GM23338 (cell line): ENCODE measurements around the gene GTF2A1. TPM values are rescaled to one million over a fixed set of nuclear protein-coding genes. Genes with fewer than 3 reads are reported as not detected.

ENCODE experiments used
- CREB1 ChIP-seq: fragments of 250-450 bp; sonication (Bioruptor Pico); IDR thresholded peaks from 2 replicates; pipeline ENCODE4 v1.5.0; 2020; ENCODE audit warnings: low read depth, mild to moderate bottlenecking, moderate library complexity
- EZH2phosphoT487 ChIP-seq: fragments of 200-600 bp; sonication (generic); IDR thresholded peaks from one replicate; pipeline ENCODE4 v1.8.1; 2018; ENCODE audit warnings: antibody characterized with exemption; ENCODE audit not compliant: unreplicated experiment
- JUNB ChIP-seq: IDR thresholded peaks from one replicate; pipeline ENCODE4 v1.6.1; 2016; ENCODE audit warnings: antibody characterized with exemption; ENCODE audit not compliant: unreplicated experiment
- NANOG ChIP-seq: IDR thresholded peaks from 2 replicates; pipeline ENCODE4 v1.6.1; 2016; ENCODE audit warnings: antibody characterized with exemption, borderline replicate concordance
- STAT1 ChIP-seq: IDR thresholded peaks from one replicate; pipeline ENCODE4 v1.6.1; 2016; ENCODE audit warnings: antibody characterized with exemption; ENCODE audit not compliant: unreplicated experiment
- ZNF114 ChIP-seq: fragments of 250-450 bp; sonication (Bioruptor Pico); IDR thresholded peaks from 2 replicates; pipeline ENCODE4 v1.5.0; 2020; ENCODE audit warnings: mild to moderate bottlenecking, moderate library complexity
- polyA plus RNA-seq: library from polyadenylated mRNA; unstranded; fragments of >200 nt; fragmentation: Nextera tagmentation; extraction: Ambion mirVana; gene quantifications from 2 replicates; pipeline ENCODE4 v1.2.1, GENCODE V29; 2016
- total RNA-seq: library from RNA; depleted of rRNA; stranded (reverse); fragments of >200 nt; shearing (Covaris generic); gene quantifications from 2 replicates; pipeline ENCODE4 v1.2.3, GENCODE V29; 2014
- TF ChIP-seq, protein P1 (sequence below): fragments of 250-450 bp; sonication (Bioruptor Pico); IDR thresholded peaks from 2 replicates; pipeline ENCODE4 v1.5.0; 2020; ENCODE audit warnings: mild to moderate bottlenecking, moderate library complexity
- TF ChIP-seq, protein P2 (sequence below): IDR thresholded peaks from one replicate; pipeline ENCODE4 v1.6.1; 2018; ENCODE audit warnings: antibody characterized with exemption; ENCODE audit not compliant: unreplicated experiment

Gene GTF2A1
- total and polyA plus RNA-seq, 2 experiments from 2014 or later: 12.1 to 50.6 TPM

DNA sequence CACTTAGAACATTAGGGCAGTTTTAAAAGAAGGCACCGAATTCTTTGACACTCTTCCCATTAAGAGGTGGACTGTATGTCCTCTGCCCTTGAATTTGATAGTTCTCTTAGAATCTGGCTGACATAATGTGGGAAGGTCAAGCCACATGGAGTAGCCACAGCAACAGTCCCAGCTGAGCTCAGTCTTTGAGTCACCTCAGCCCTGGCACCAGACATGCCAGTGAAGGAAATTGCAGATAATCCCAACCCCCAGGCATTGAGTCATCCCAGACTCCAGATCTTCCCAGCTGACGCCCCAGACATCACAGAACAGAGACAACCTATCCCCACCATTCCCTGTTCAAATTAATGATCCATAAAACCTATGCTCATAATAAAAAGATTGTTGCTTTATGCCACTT is 83.4 kb downstream of the GTF2A1 start (continued):
- TF ChIP-seq, protein P1, sequence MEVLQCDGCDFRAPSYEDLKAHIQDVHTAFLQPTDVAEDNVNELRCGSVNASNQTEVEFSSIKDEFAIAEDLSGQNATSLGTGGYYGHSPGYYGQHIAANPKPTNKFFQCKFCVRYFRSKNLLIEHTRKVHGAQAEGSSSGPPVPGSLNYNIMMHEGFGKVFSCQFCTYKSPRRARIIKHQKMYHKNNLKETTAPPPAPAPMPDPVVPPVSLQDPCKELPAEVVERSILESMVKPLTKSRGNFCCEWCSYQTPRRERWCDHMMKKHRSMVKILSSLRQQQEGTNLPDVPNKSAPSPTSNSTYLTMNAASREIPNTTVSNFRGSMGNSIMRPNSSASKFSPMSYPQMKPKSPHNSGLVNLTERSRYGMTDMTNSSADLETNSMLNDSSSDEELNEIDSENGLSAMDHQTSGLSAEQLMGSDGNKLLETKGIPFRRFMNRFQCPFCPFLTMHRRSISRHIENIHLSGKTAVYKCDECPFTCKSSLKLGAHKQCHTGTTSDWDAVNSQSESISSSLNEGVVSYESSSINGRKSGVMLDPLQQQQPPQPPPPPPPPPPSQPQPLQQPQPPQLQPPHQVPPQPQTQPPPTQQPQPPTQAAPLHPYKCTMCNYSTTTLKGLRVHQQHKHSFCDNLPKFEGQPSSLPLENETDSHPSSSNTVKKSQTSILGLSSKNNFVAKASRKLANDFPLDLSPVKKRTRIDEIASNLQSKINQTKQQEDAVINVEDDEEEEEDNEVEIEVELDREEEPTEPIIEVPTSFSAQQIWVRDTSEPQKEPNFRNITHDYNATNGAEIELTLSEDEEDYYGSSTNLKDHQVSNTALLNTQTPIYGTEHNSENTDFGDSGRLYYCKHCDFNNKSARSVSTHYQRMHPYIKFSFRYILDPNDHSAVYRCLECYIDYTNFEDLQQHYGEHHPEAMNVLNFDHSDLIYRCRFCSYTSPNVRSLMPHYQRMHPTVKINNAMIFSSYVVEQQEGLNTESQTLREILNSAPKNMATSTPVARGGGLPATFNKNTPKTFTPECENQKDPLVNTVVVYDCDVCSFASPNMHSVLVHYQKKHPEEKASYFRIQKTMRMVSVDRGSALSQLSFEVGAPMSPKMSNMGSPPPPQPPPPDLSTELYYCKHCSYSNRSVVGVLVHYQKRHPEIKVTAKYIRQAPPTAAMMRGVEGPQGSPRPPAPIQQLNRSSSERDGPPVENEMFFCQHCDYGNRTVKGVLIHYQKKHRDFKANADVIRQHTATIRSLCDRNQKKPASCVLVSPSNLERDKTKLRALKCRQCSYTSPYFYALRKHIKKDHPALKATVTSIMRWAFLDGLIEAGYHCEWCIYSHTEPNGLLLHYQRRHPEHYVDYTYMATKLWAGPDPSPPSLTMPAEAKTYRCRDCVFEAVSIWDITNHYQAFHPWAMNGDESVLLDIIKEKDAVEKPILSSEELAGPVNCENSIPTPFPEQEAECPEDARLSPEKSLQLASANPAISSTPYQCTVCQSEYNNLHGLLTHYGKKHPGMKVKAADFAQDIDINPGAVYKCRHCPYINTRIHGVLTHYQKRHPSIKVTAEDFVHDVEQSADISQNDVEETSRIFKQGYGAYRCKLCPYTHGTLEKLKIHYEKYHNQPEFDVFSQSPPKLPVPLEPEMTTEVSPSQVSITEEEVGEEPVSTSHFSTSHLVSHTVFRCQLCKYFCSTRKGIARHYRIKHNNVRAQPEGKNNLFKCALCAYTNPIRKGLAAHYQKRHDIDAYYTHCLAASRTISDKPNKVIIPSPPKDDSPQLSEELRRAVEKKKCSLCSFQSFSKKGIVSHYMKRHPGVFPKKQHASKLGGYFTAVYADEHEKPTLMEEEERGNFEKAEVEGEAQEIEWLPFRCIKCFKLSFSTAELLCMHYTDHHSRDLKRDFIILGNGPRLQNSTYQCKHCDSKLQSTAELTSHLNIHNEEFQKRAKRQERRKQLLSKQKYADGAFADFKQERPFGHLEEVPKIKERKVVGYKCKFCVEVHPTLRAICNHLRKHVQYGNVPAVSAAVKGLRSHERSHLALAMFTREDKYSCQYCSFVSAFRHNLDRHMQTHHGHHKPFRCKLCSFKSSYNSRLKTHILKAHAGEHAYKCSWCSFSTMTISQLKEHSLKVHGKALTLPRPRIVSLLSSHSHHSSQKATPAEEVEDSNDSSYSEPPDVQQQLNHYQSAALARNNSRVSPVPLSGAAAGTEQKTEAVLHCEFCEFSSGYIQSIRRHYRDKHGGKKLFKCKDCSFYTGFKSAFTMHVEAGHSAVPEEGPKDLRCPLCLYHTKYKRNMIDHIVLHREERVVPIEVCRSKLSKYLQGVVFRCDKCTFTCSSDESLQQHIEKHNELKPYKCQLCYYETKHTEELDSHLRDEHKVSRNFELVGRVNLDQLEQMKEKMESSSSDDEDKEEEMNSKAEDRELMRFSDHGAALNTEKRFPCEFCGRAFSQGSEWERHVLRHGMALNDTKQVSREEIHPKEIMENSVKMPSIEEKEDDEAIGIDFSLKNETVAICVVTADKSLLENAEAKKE (CRISPR knock-in tag): no peak
- TF ChIP-seq ZNF114 (CRISPR knock-in tag) (no peak), EZH2phosphoT487 (no peak), JUNB (no peak), NANOG (no peak), STAT1 (no peak), CREB1 (CRISPR knock-in tag) (no peak)
- TF ChIP-seq, protein P2, sequence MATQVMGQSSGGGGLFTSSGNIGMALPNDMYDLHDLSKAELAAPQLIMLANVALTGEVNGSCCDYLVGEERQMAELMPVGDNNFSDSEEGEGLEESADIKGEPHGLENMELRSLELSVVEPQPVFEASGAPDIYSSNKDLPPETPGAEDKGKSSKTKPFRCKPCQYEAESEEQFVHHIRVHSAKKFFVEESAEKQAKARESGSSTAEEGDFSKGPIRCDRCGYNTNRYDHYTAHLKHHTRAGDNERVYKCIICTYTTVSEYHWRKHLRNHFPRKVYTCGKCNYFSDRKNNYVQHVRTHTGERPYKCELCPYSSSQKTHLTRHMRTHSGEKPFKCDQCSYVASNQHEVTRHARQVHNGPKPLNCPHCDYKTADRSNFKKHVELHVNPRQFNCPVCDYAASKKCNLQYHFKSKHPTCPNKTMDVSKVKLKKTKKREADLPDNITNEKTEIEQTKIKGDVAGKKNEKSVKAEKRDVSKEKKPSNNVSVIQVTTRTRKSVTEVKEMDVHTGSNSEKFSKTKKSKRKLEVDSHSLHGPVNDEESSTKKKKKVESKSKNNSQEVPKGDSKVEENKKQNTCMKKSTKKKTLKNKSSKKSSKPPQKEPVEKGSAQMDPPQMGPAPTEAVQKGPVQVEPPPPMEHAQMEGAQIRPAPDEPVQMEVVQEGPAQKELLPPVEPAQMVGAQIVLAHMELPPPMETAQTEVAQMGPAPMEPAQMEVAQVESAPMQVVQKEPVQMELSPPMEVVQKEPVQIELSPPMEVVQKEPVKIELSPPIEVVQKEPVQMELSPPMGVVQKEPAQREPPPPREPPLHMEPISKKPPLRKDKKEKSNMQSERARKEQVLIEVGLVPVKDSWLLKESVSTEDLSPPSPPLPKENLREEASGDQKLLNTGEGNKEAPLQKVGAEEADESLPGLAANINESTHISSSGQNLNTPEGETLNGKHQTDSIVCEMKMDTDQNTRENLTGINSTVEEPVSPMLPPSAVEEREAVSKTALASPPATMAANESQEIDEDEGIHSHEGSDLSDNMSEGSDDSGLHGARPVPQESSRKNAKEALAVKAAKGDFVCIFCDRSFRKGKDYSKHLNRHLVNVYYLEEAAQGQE: no peak
